ENCODE results near the gene MED9.

MED9 gene

GRCh38 chr17:17520599-17521232, 43.9 kb downstream of the MED9 start:
- H3K4me3 ChIP-seq (ENCODE audit: low read depth, low read length), result no peak overlapping the region
- TF ChIP-seq CTCF (IDR thresholded peaks at IDR 0.05; ENCODE audit: low read depth, low read length), result no peak

GRCh38 chr17:17523001-17523730, 46.4 kb downstream of the MED9 start:
- H3K4me3 ChIP-seq (ENCODE audit: low read depth, low read length), result no peak overlapping the region
- no peak for TF ChIP-seq CTCF (IDR thresholded peaks at IDR 0.05; ENCODE audit: low read depth, low read length)

- H3K4me3 ChIP-seq (ENCODE audit: low read depth, low read length), result no peak overlapping the region
- no peak for TF ChIP-seq CTCF (IDR thresholded peaks at IDR 0.05; ENCODE audit: low read depth, low read length)
Measured at GRCh38 chr17:17523731-17524490, 47.1 kb downstream of the MED9 start.

GRCh38 chr17:17525311-17525710, 48.5 kb downstream of the MED9 start:
- no peak overlapping the region for H3K4me3 ChIP-seq (ENCODE audit: low read depth, low read length)
- no peak for TF ChIP-seq CTCF (IDR thresholded peaks at IDR 0.05; ENCODE audit: low read depth, low read length)

- TF ChIP-seq CTCF (IDR thresholded peaks at IDR 0.05; ENCODE audit: low read depth, low read length), result no peak
- H3K4me3 ChIP-seq (ENCODE audit: low read depth, low read length), result no peak overlapping the region
Measured at GRCh38 chr17:17525956-17526355, 49.2 kb downstream of the MED9 start.

- no peak for TF ChIP-seq CTCF (IDR thresholded peaks at IDR 0.05; ENCODE audit: low read depth, low read length)
- no peak overlapping the region for H3K4me3 ChIP-seq (ENCODE audit: low read depth, low read length)
Measured at GRCh38 chr17:17526369-17526768, 49.6 kb downstream of the MED9 start.

GRCh38 chr17:17527534-17527933, 50.7 kb downstream of the MED9 start:
- TF ChIP-seq CTCF (IDR thresholded peaks at IDR 0.05; ENCODE audit: low read depth, low read length), result no peak
- H3K4me3 ChIP-seq (ENCODE audit: low read depth, low read length), result no peak overlapping the region

Measured in WI38 (cell line).